Lower lobe of right lung (tissue), 2 donors: ENCODE results near the gene PDCD2L. TPM values are rescaled to one million over a fixed set of nuclear protein-coding genes. Genes with fewer than 3 reads are reported as not detected.
"Not testable (repeated sequence)": the region's sequence is repeated elsewhere in the genome, so short reads cannot be mapped to it uniquely, and the experiment has no call there.

Experiments
- ATAC-seq, 2 donors: fragments of 200-7000 bp; cut with Tn5 transposase; one replicate each; pipeline ENCODE4 v1.9.1; 2020 to 2022; ENCODE audit warnings: mild to moderate bottlenecking in 2 of 2, moderate library complexity in 2 of 2
- DNase-seq: peaks from one replicate; pipeline ENCODE4 v3.0.0-alpha.2; 2020
- H3K27ac ChIP-seq: fragments of 200-600 bp; one replicate; pipeline ENCODE4 v1.8.0; 2022
- H3K27me3 ChIP-seq: fragments of 200-600 bp; one replicate; pipeline ENCODE4 v1.8.0; 2022; ENCODE audit warnings: low read depth
- H3K36me3 ChIP-seq: fragments of 200-600 bp; one replicate; pipeline ENCODE4 v1.8.0; 2022; ENCODE audit warnings: mild to moderate bottlenecking
- H3K4me1 ChIP-seq: fragments of 200-600 bp; one replicate; pipeline ENCODE4 v1.8.0; 2022
- H3K4me3 ChIP-seq: fragments of 200-600 bp; one replicate; pipeline ENCODE4 v1.8.0; 2022; ENCODE audit warnings: mild to moderate bottlenecking
- H3K9me3 ChIP-seq: fragments of 200-600 bp; one replicate; pipeline ENCODE4 v1.8.0; 2022
- intact Hi-C: fragments of 100-400 bp; cut with DNase I; formaldehyde crosslinking; loops from one replicate; pipeline ENCODE4 v1.11.0; 2022
- total RNA-seq: library from RNA; stranded (reverse); fragmentation: NEBNext Ultra II Directional; extraction: Animal tissue kit (Norgen Biotek cat#: 25700); gene quantifications from one replicate; pipeline ENCODE4 v1.2.1, GENCODE V29; 2021
- TF ChIP-seq, protein P1 (sequence below): fragments of 200-600 bp; IDR thresholded peaks from one replicate; pipeline ENCODE4 v1.8.0; 2022; ENCODE audit warnings: antibody characterized with exemption, mild to moderate bottlenecking
- donor health status: DM: no; HTN: yes; CAD: no; lungs with severe emphysema.

Gene PDCD2L
- total RNA-seq, 1 donor from 2014 or later = 8.7 TPM

DNA sequence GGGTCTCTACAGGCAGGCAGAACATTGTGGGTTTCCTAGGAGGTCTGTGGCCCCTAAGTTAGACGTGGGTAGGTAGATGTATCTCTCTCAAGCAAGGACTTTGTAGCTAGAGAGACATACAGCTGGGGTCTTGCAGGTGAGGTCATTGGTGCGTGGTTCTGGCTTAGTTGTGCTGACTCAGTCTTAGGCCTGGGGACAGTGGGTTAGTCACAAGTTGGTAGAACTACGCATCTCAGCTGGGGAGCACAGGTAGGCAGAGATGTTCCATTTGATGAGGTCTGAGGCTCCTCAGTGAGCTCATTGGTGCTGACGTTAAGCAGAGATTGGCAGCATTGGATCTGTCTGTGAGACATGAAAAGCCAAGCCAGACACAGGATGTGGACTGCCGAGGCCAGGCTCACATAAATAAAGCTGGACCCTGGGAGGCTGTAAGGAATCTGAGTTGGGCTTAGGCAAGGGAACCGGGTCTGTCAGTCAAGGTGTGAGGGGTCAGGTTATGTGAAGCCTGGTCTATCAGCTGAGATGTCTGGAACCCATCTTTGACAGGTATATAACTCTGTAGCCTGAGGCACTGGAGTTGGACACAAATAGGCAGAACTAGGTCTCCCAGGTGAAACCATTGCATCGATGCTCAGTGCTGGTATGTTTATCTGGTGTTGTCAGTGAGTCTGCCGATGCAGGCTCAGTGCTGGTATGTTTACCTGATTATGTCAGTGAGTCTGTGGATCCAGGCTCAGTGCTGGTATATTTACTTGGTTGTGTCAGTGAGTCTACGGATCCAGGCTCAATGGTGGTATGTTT lies 17.4 kb upstream of the PDCD2L start:
- H3K4me3 ChIP-seq = no peak overlapping the region
- intact Hi-C loops = no loop called here
- no peak for DNase-seq
- no peak overlapping the region for H3K27ac ChIP-seq
- TF ChIP-seq, protein P1, sequence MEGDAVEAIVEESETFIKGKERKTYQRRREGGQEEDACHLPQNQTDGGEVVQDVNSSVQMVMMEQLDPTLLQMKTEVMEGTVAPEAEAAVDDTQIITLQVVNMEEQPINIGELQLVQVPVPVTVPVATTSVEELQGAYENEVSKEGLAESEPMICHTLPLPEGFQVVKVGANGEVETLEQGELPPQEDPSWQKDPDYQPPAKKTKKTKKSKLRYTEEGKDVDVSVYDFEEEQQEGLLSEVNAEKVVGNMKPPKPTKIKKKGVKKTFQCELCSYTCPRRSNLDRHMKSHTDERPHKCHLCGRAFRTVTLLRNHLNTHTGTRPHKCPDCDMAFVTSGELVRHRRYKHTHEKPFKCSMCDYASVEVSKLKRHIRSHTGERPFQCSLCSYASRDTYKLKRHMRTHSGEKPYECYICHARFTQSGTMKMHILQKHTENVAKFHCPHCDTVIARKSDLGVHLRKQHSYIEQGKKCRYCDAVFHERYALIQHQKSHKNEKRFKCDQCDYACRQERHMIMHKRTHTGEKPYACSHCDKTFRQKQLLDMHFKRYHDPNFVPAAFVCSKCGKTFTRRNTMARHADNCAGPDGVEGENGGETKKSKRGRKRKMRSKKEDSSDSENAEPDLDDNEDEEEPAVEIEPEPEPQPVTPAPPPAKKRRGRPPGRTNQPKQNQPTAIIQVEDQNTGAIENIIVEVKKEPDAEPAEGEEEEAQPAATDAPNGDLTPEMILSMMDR = no peak
- no peaks in the 10 kb centered on the region for H3K27me3 ChIP-seq
- H3K4me1 ChIP-seq = no peaks in the 10 kb centered on the region
- H3K36me3 ChIP-seq = peaks cover 85% of the 10 kb centered on the region
- no peaks in the 10 kb centered on the region for H3K9me3 ChIP-seq
- no peak for ATAC-seq

DNA sequence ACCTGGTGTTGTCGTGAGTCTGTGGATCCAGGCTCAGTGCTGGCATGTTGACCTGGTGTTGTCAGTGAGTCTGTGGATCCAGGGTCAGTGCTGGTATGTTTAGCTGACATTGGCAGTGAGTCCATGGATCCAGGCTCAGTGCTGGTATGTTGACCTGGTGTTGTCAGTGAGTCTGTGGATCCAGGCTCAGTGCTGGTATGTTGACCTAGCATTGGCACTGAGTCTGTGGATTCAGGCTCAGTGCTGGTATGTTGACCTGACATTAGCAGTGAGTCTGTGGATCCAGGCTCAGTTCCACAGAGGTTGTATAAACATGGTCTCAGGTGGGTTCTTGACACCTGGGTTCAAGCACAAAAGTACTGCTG lies 16.8 kb upstream of the PDCD2L start:
- H3K4me1 ChIP-seq = no peaks in the 10 kb centered on the region
- peaks cover 85% of the 10 kb centered on the region for H3K36me3 ChIP-seq
- H3K27ac ChIP-seq = no peak overlapping the region
- no peaks in the 10 kb centered on the region for H3K27me3 ChIP-seq
- no peak overlapping the region for H3K4me3 ChIP-seq
- intact Hi-C loops = no loop called here
- no peak for ATAC-seq
- no peaks in the 10 kb centered on the region for H3K9me3 ChIP-seq
- TF ChIP-seq, protein P1 = no peak
- no peak for DNase-seq

DNA sequence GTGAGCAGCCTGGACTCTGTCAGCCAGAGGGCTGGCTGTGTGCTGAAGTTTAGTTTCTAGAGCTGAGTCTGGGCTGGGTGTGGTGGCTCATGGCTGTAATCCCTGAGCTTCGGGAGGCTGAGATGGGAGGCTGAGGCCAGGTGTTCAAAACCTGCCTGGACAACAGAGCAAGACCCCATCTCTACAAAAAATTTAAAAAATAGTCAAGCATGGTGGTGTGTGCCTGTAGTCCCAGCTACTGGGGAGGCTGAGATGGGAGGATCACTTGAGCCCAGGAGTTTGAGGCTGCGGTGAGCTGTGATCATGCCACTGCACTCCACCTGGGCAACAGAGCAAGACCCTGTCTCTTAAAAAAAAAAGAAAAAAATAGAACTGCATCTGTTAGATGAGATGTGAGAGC lies 15.5 kb upstream of the PDCD2L start:
- ATAC-seq, DNase-seq, intact Hi-C loops, H3K4me3 ChIP-seq, H3K4me1 ChIP-seq, H3K27ac ChIP-seq, H3K27me3 ChIP-seq, H3K9me3 ChIP-seq: not testable (repeated sequence)
- peaks cover 85% of the 10 kb centered on the region for H3K36me3 ChIP-seq

DNA sequence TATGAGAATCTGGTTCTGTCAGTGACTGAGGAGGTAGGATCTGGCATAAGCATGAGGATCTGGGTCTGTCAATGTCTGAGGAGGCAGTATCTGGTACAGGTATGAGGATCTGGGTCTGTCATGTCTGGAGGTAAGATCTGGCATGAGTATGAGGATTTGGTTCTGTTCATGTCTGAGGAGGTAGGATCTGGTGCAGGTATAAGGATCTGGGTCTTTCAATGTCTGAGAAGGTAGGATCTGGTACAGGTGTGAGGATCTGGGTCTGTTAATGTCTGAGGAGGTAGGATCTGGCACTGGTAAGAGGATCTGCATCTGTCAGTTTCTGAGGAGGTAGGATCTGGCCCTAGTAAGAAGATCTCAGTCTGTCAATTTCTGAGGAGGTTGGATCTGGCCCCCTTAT lies 12.4 kb upstream of the PDCD2L start:
- TF ChIP-seq, protein P1 = no peak
- H3K4me3 ChIP-seq = no peak overlapping the region
- H3K9me3 ChIP-seq = no peaks in the 10 kb centered on the region
- ATAC-seq (peak; percentile 20 to 53), DNase-seq (no peak)
- H3K36me3 ChIP-seq = peaks cover 94% of the 10 kb centered on the region
- H3K27ac ChIP-seq = no peak overlapping the region
- intact Hi-C loops = no loop called here
- no peaks in the 10 kb centered on the region for H3K4me1 ChIP-seq
- no peaks in the 10 kb centered on the region for H3K27me3 ChIP-seq

DNA sequence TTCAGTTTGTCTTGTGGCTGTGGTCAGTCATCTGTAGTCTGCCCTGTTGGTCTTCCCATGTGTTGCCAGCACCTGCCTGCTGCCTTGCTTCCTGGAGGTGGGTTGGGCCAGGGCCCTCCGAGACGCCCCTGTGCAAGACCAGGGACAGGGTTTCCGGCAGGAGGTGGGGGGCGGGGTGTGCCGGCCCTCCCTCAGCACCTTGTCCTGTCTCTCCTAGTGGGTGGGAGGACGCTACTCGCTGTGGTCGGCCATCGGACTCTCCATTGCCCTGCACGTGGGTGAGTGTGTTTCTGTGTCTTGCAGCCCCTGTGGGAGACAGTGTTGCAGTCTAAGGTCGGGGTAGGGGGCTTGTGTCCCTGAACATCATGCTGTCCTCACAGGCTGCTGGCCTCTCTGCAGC lies 11.2 kb upstream of the PDCD2L start:
- Histone ChIP-seq H3K9me3 (no peaks in the 10 kb centered on the region), H3K36me3 (peaks cover 95% of the 10 kb centered on the region), H3K27ac (no peak overlapping the region), H3K4me1 (no peaks in the 10 kb centered on the region), H3K27me3 (no peaks in the 10 kb centered on the region), H3K4me3 (no peak overlapping the region)
- TF ChIP-seq, protein P1 = no peak
- intact Hi-C loops = no loop called here
- no peak for DNase-seq
- ATAC-seq = no peak

GRCh38 chr19:34393629-34394028 lies 10.6 kb upstream of the PDCD2L start:
- ATAC-seq (no peak), DNase-seq (no peak)
- H3K4me1 ChIP-seq = no peaks in the 10 kb centered on the region
- intact Hi-C loops = no loop called here
- H3K4me3 ChIP-seq = no peak overlapping the region
- TF ChIP-seq, protein P1 = no peak
- H3K27me3 ChIP-seq = no peaks in the 10 kb centered on the region
- H3K36me3 ChIP-seq = peaks cover 94% of the 10 kb centered on the region
- no peaks in the 10 kb centered on the region for H3K9me3 ChIP-seq
- no peak overlapping the region for H3K27ac ChIP-seq
